Esophagus squamous epithelium (tissue), 4 donors: ENCODE results near the gene ZNF474.

ENCODE experiments used
- CTCF ChIP-seq, 6 experiments: fragments of 450-650 bp in 4 of 6; fragments of 200-600 bp in 2 of 6; sonication (generic) in 2 of 6; IDR thresholded peaks; one replicate each; pipeline ENCODE4 v1.5.1; 2016 to 2019; ENCODE audit warnings: antibody characterized with exemption in 6 of 6, mild to moderate bottlenecking in 4 of 6, moderate library complexity in 4 of 6
- POLR2A ChIP-seq, 4 donors: fragments of 450-650 bp; IDR thresholded peaks; one replicate each; pipeline ENCODE4 v1.6.1; 2017; ENCODE audit warnings: antibody characterized with exemption in 4 of 4, mild to moderate bottlenecking in 4 of 4, moderate library complexity in 3 of 4

- no peak for TF ChIP-seq CTCF (IDR thresholded peaks at IDR 0.05)
- TF ChIP-seq POLR2A (IDR thresholded peaks at IDR 0.05), result no peak
Observed at GRCh38 chr5:122112063-122112462, 17.3 kb upstream of the ZNF474 start.
